Neural crest cell (in vitro differentiated cells): ENCODE measurements around the gene VWA7. TPM values are rescaled to one million over a fixed set of nuclear protein-coding genes. Genes with fewer than 3 reads are reported as not detected.
"Not testable (repeated sequence)": the region's sequence is repeated elsewhere in the genome, so short reads cannot be mapped to it uniquely, and the experiment has no call there.

Experiments used
- DNase-seq: peaks from one replicate; pipeline ENCODE4 v3.0.0; 2021; ENCODE audit warnings: low read depth, mixed read lengths, low spot score
- H3K27ac Mint-ChIP-seq: one replicate; pipeline ENCODE4 v1.8.0; 2021; ENCODE audit warnings: mild to moderate bottlenecking, mixed read lengths; ENCODE audit not compliant: unreplicated experiment
- H3K27me3 Mint-ChIP-seq: 2 replicates; pipeline ENCODE4 v1.8.0; 2021; ENCODE audit warnings: low read depth, mild to moderate bottlenecking, mixed read lengths
- H3K36me3 Mint-ChIP-seq: 2 replicates; pipeline ENCODE4 v1.8.0; 2021; ENCODE audit warnings: low read depth, mild to moderate bottlenecking, mixed read lengths
- H3K4me1 Mint-ChIP-seq: 2 replicates; pipeline ENCODE4 v1.8.0; 2021; ENCODE audit warnings: mixed read lengths
- H3K4me3 Mint-ChIP-seq: one replicate; pipeline ENCODE4 v1.8.0; 2021; ENCODE audit warnings: mild to moderate bottlenecking, mixed read lengths
- H3K9me3 Mint-ChIP-seq: 2 replicates; pipeline ENCODE4 v1.8.0; 2021; ENCODE audit warnings: mixed read lengths
- total RNA-seq: library from RNA; stranded (reverse); gene quantifications from 2 replicates; pipeline ENCODE4 v1.2.1, GENCODE V29; 2021
- TF ChIP-seq, protein P1 (sequence below): fragments of 200-600 bp; sonication (generic); conservative IDR thresholded peaks from 2 replicates; pipeline ENCODE4 v1.5.0; 2021; ENCODE audit warnings: antibody characterized with exemption, mild to moderate bottlenecking

The VWA7 gene
- total RNA-seq, 1 donor from 2014 or later: 2.7 TPM

DNA sequence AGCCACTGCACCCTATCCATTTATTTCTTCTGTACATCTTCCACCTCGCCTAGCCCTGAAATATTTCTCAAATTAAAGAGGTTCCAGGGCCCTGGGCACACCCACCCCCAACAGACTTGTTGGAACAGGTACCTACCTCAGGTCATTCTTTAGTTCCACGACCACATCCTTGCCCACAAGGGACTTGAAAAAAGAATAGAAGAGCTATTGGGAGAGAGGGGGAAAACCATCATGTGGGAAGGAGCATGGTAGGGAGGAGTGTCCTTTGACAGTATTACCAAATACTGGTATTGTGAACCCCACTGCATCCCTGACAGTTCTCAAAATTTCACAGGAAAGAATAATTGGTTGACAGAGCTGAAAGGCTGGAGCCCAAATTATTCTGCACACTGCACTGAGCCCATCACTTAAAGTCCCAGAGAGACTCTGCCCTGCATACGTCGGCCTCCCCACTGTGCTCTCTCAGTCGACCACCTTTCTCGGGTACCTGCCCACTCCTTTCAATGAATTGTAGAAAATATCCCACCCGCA, 28.9 kb upstream of the VWA7 start:
- peaks cover 6% of the 10 kb centered on the region for H3K36me3 Mint-ChIP-seq
- DNase-seq: no peak
- no peaks in the 10 kb centered on the region for H3K9me3 Mint-ChIP-seq
- H3K27me3 Mint-ChIP-seq: no peaks in the 10 kb centered on the region
- H3K4me1 Mint-ChIP-seq: peaks cover 18% of the 10 kb centered on the region
- peak overlapping the region; percentile 94 for H3K4me3 Mint-ChIP-seq
- H3K27ac Mint-ChIP-seq: peak overlapping the region; percentile 99
- TF ChIP-seq, protein P1, sequence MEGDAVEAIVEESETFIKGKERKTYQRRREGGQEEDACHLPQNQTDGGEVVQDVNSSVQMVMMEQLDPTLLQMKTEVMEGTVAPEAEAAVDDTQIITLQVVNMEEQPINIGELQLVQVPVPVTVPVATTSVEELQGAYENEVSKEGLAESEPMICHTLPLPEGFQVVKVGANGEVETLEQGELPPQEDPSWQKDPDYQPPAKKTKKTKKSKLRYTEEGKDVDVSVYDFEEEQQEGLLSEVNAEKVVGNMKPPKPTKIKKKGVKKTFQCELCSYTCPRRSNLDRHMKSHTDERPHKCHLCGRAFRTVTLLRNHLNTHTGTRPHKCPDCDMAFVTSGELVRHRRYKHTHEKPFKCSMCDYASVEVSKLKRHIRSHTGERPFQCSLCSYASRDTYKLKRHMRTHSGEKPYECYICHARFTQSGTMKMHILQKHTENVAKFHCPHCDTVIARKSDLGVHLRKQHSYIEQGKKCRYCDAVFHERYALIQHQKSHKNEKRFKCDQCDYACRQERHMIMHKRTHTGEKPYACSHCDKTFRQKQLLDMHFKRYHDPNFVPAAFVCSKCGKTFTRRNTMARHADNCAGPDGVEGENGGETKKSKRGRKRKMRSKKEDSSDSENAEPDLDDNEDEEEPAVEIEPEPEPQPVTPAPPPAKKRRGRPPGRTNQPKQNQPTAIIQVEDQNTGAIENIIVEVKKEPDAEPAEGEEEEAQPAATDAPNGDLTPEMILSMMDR: no peak

DNA sequence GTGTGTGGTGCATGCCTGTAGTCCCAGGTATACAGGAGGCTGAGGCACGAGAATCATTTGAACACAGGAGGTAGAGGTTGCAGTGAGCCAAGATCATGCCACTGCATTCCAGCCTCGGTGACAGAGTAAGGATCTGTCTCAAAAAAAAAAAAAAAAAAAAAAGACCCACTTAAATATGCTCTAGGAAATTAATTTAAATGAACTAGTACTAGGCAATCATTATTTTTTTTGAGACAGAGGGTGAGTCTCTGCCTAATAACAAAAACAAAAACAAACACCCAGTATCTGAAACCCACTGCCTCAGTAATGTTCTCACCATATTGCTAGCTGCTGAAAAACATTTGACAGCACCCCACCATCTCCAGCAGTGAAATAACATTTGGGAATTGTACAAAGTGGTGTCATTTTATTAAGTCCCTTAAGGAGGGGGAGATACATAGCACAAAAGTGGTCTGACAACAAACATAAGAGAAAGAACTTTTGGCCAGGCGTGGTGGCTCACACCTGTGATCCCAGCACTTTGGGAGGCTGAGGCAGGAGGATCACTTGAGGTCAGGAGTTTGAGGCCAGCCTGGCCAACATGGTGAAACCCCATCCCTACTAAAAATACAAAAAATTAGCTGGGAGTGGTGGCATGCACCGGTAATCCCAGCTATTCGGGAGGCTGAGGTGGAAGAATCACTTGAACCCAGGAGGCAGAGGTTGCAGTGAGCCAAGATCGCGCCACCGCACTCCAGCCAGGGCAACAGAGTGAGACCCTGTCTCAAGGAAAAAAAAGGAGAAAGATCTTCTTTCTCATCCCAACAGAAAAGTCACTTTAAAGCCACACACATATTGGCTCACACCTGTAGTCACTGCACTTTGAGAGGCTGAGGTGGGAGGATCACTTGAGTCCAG, 24.2 kb upstream of the VWA7 start:
- H3K36me3 Mint-ChIP-seq, H3K27ac Mint-ChIP-seq, DNase-seq, H3K4me3 Mint-ChIP-seq, H3K9me3 Mint-ChIP-seq, H3K27me3 Mint-ChIP-seq: not testable (repeated sequence)
- H3K4me1 Mint-ChIP-seq: peaks cover 16% of the 10 kb centered on the region

DNA sequence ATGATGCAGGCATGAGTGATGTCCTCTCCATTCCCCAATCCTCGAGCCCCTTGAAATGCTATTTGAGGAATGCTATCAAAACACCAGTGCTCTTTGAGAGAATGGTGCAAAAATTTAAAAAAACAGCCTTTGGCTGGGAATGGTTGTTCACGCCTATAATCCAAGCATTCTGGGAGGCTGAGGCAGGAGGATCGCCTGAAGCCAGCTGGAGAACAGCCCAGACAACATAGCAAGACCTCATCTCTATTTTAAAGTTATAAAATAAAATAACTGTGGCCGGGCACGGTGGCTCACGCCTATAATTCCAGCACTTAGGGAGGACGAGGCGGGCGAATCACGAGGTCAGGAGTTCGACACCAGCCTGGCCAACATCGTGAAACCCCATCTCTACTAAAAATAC, 22.7 kb upstream of the VWA7 start:
- H3K4me1 Mint-ChIP-seq: peaks cover 15% of the 10 kb centered on the region
- no peaks in the 10 kb centered on the region for H3K9me3 Mint-ChIP-seq
- no peaks in the 10 kb centered on the region for H3K27me3 Mint-ChIP-seq
- H3K4me3 Mint-ChIP-seq: no peak overlapping the region
- TF ChIP-seq, protein P1: no peak
- no peak for DNase-seq
- H3K27ac Mint-ChIP-seq: no peak overlapping the region
- peaks cover 5% of the 10 kb centered on the region for H3K36me3 Mint-ChIP-seq

DNA sequence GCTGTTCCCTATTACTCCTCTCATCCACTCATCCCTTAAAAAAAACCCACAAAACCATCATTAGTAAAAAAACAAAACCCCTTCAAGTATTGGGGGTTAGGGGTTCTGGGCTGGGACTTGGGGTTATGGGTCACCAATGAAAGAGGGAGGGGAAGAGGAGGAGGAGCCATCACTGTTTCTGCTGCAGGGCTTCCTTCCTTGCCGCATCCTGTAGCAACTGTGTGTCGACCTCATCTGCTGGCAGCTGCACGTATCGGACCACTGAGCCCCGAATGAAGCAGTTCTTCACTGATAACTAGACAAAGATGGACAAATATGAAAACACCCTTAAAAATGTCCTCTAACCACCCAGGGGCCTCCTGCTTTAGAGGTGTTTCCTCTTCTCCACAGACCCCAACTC, 20.5 kb upstream of the VWA7 start:
- no peak for DNase-seq
- Mint-ChIP-seq H3K27ac (no peak overlapping the region), H3K27me3 (no peaks in the 10 kb centered on the region), H3K4me1 (peaks cover 23% of the 10 kb centered on the region), H3K4me3 (peak overlapping the region; percentile 77), H3K36me3 (peaks cover 9% of the 10 kb centered on the region), H3K9me3 (no peaks in the 10 kb centered on the region)
- TF ChIP-seq, protein P1: no peak

DNA sequence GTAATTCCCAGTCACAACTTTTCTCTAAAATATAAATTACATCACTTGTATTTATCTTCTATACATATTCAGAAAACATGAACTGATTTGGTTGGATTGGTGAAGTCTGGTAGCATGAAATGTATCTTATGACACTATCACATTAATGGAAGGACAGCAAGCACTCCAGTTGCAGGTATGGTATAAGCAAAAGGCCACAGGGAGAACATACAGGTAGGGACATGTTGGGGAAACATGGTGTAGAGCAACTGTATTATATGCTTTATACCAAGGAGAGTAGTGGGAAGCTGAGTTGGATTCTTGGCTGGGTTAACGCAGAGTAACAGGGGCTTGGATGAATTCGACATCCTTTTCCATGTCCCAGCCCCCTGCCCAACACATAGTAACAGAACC, 19.9 kb upstream of the VWA7 start:
- no peak overlapping the region for H3K27ac Mint-ChIP-seq

More for the DNA sequence above, 19.9 kb upstream of the VWA7 start:
- H3K9me3 Mint-ChIP-seq: no peaks in the 10 kb centered on the region
- TF ChIP-seq, protein P1: no peak
- peak overlapping the region; percentile 77 for H3K4me3 Mint-ChIP-seq
- H3K36me3 Mint-ChIP-seq: peaks cover 9% of the 10 kb centered on the region
- no peak for DNase-seq
- no peaks in the 10 kb centered on the region for H3K27me3 Mint-ChIP-seq
- H3K4me1 Mint-ChIP-seq: peaks cover 23% of the 10 kb centered on the region
